ENCODE data around the gene MACROD2. TPM values are rescaled to one million over a fixed set of nuclear protein-coding genes. Genes with fewer than 3 reads are reported as not detected.
A peak's percentile ranks its signal among the peaks of the same experiment; 100 is the strongest.

MACROD2 gene
- total RNA-seq, 1 donor from 2014 or later: 6.7 TPM

- Mint-ChIP-seq H3K4me3 (no peak overlapping the region), H3K27ac (peak overlapping the region; percentile 19), H3K9me3 (no peaks in the 10 kb centered on the region), H3K4me1 (ENCODE audit: unreplicated experiment) (peaks cover 8% of the 10 kb centered on the region), H3K27me3 (no peaks in the 10 kb centered on the region), H3K36me3 (no peaks in the 10 kb centered on the region)
- no peak for DNase-seq (ENCODE audit: extremely low spot score, unreplicated experiment)
- no peak for TF ChIP-seq CTCF (conservative IDR thresholded peaks at IDR 0.05)
These were observed 527.3 kb downstream of the MACROD2 start for GRCh38 chr20:14522595-14522994.

- no peaks in the 10 kb centered on the region for H3K36me3 Mint-ChIP-seq
- H3K4me3 Mint-ChIP-seq: no peak overlapping the region
- H3K4me1 Mint-ChIP-seq (ENCODE audit: unreplicated experiment): peaks cover 8% of the 10 kb centered on the region
- H3K9me3 Mint-ChIP-seq: no peaks in the 10 kb centered on the region
- peak overlapping the region; percentile 19 for H3K27ac Mint-ChIP-seq
- no peak for TF ChIP-seq CTCF (conservative IDR thresholded peaks at IDR 0.05)
- H3K27me3 Mint-ChIP-seq: no peaks in the 10 kb centered on the region
- no peak for DNase-seq (ENCODE audit: extremely low spot score, unreplicated experiment)
These were observed 527.8 kb downstream of the MACROD2 start for GRCh38 chr20:14523090-14523489.

- Mint-ChIP-seq H3K4me3 (no peak overlapping the region), H3K27ac (no peak overlapping the region), H3K9me3 (peaks cover 8% of the 10 kb centered on the region), H3K27me3 (no peaks in the 10 kb centered on the region), H3K36me3 (no peaks in the 10 kb centered on the region), H3K4me1 (ENCODE audit: unreplicated experiment) (peaks cover 8% of the 10 kb centered on the region)
- TF ChIP-seq CTCF (conservative IDR thresholded peaks at IDR 0.05): no peak
- DNase-seq (ENCODE audit: extremely low spot score, unreplicated experiment): no peak
These were observed 530.1 kb downstream of the MACROD2 start for GRCh38 chr20:14525426-14525825.

DNA sequence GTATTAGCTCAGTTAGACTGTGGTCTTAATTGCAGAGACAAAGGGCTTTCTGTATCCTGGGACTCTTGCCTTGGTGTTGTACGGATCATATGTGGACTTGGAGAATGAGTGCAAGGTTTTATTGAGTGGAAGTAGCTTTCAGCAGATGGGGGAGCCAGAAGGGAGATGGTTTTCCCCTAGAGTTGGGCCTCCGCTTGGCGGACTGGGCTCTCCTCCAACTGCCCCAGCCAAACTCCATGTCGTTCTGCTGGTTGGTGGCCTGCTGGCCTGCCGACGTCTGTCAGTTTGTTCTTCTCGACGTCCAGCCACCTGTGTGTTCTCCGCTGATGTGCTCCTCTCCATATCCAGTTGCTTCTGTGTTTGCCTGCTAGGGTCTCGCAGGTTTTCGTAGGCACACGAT, 531.6 kb downstream of the MACROD2 start:
- Mint-ChIP-seq H3K4me1 (ENCODE audit: unreplicated experiment) (no peaks in the 10 kb centered on the region), H3K9me3 (peaks cover 8% of the 10 kb centered on the region), H3K4me3 (no peak overlapping the region), H3K27me3 (no peaks in the 10 kb centered on the region), H3K27ac (no peak overlapping the region), H3K36me3 (no peaks in the 10 kb centered on the region)
- DNase-seq (ENCODE audit: extremely low spot score, unreplicated experiment): no peak
- TF ChIP-seq CTCF (conservative IDR thresholded peaks at IDR 0.05): no peak

DNA sequence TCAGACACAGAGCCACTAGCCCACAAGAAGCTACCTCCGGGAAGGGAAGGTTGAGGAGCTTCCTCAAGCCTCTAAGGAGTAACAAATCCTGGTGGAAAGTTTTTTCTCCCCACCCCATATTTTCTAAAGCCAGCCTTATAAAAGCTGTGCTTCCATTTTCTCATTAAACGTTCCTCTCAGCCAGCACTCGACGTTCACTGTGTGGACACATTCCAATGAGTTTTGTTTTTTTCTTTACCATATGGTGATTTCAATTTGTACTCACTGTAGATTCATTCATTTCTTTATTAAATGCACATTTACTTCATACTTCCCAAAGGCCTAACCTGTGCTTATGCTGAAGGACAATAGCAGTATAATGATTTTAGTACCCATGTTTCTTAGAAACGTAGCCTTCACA, 536.5 kb downstream of the MACROD2 start:
- Mint-ChIP-seq H3K4me1 (ENCODE audit: unreplicated experiment) (no peaks in the 10 kb centered on the region), H3K9me3 (peaks cover 8% of the 10 kb centered on the region), H3K4me3 (no peak overlapping the region), H3K27me3 (no peaks in the 10 kb centered on the region), H3K36me3 (no peaks in the 10 kb centered on the region), H3K27ac (no peak overlapping the region)
- DNase-seq (ENCODE audit: extremely low spot score, unreplicated experiment): no peak
- TF ChIP-seq CTCF (conservative IDR thresholded peaks at IDR 0.05): no peak

DNA sequence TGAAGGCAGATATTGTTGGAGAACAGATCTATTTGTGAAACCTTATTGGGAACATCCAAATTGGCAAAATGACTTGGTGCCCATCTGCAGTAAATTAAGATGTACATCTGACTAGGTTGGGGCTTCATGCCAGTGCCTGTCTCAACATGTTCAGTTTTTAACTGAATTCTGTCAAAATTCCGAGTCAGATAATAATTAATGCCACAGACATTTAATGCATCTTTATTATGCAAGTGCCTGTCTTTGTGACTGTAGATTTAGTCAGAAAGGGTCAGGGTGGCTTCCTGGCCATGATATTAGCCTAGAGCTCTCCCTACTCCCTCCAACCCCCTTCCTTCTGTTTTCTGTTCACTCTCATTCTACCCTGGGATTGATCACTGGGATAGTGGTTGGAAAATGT, 541.4 kb downstream of the MACROD2 start:
- no peak overlapping the region for H3K4me3 Mint-ChIP-seq
- no peaks in the 10 kb centered on the region for H3K36me3 Mint-ChIP-seq
- TF ChIP-seq CTCF (conservative IDR thresholded peaks at IDR 0.05): no peak
- no peaks in the 10 kb centered on the region for H3K9me3 Mint-ChIP-seq
- no peaks in the 10 kb centered on the region for H3K27me3 Mint-ChIP-seq
- no peaks in the 10 kb centered on the region for H3K4me1 Mint-ChIP-seq (ENCODE audit: unreplicated experiment)
- no peak overlapping the region for H3K27ac Mint-ChIP-seq
- no peak for DNase-seq (ENCODE audit: extremely low spot score, unreplicated experiment)
